Mesendoderm (in vitro differentiated cells): ENCODE results near the gene BDP1. TPM values are rescaled to one million over a fixed set of nuclear protein-coding genes. Genes with fewer than 3 reads are reported as not detected.
A peak's percentile ranks its signal among the peaks of the same experiment; 100 is the strongest.
"Not testable (repeated sequence)": the region's sequence is repeated elsewhere in the genome, so short reads cannot be mapped to it uniquely, and the experiment has no call there.

Source experiments
- DNase-seq: peaks from one replicate; pipeline ENCODE4 v3.0.0; 2013
- H2AK5ac ChIP-seq: 2 replicates; pipeline ENCODE4 v1.6.1; 2013; ENCODE audit warnings: low read length, inconsistent platforms
- H2BK120ac ChIP-seq: 2 replicates; pipeline ENCODE4 v1.6.1; 2013; ENCODE audit warnings: low read depth, mild to moderate bottlenecking, low read length, moderate library complexity, mixed read lengths
- H2BK15ac ChIP-seq: replicated peaks from 2 replicates; pipeline ENCODE4 v1.6.1; 2013; ENCODE audit warnings: low read depth, mild to moderate bottlenecking, moderate library complexity
- H2BK5ac ChIP-seq: 2 replicates; pipeline ENCODE4 v1.6.1; 2013; ENCODE audit warnings: low read length, inconsistent platforms
- H3K18ac ChIP-seq: 2 replicates; pipeline ENCODE4 v1.6.1; 2013; ENCODE audit warnings: mild to moderate bottlenecking, low read length, mixed read lengths
- H3K23ac ChIP-seq: one replicate; pipeline ENCODE4 v1.6.1; 2013; ENCODE audit warnings: low read length
- H3K27ac ChIP-seq: 2 replicates; pipeline ENCODE4 v1.5.1; 2013; ENCODE audit warnings: low read depth, mild to moderate bottlenecking, inconsistent platforms, low read length, moderate library complexity
- H3K27me3 ChIP-seq: 2 replicates; pipeline ENCODE4 v1.6.1; 2013; ENCODE audit warnings: low read length, control low read depth, mild to moderate bottlenecking, inconsistent platforms; ENCODE audit not compliant: insufficient read depth, poor library complexity
- H3K36me3 ChIP-seq: 2 replicates; pipeline ENCODE4 v1.6.1; 2013; ENCODE audit warnings: low read length, inconsistent platforms; ENCODE audit not compliant: control insufficient read depth, insufficient read depth
- H3K4ac ChIP-seq: one replicate; pipeline ENCODE4 v1.6.1; 2013; ENCODE audit warnings: low read depth, mild to moderate bottlenecking, low read length, moderate library complexity
- H3K4me1 ChIP-seq: 2 replicates; pipeline ENCODE4 v1.6.1; 2013; ENCODE audit warnings: low read depth, low read length, inconsistent platforms; ENCODE audit not compliant: control insufficient read depth
- H3K4me2 ChIP-seq: 2 replicates; pipeline ENCODE4 v1.6.1; 2013; ENCODE audit warnings: low read length
- H3K4me3 ChIP-seq: 2 replicates; pipeline ENCODE4 v1.5.1; 2013; ENCODE audit warnings: mild to moderate bottlenecking, low read length
- H3K56ac ChIP-seq: one replicate; pipeline ENCODE4 v1.6.1; 2013; ENCODE audit warnings: low read length
- H3K79me1 ChIP-seq: 2 replicates; pipeline ENCODE4 v1.6.1; 2013; ENCODE audit warnings: low read length, inconsistent platforms
- H3K79me2 ChIP-seq: 2 replicates; pipeline ENCODE4 v1.6.1; 2013; ENCODE audit warnings: mild to moderate bottlenecking, low read length; ENCODE audit not compliant: control insufficient read depth, insufficient read depth
- H3K9ac ChIP-seq: 2 replicates; pipeline ENCODE4 v1.6.1; 2013; ENCODE audit warnings: low read length, inconsistent platforms
- H4K5ac ChIP-seq: one replicate; pipeline ENCODE4 v1.6.1; 2013; ENCODE audit warnings: low read length
- H4K8ac ChIP-seq: one replicate; pipeline ENCODE4 v1.6.1; 2013; ENCODE audit warnings: low read depth, mild to moderate bottlenecking, control low read depth, low read length, moderate library complexity
- whole genome bisulfite sequencing: extraction: QIAGEN DNeasy Blood & Tissue Kit; methylation state at CpG from one replicate; pipeline ENCODE4 v1.1.7; 2013; ENCODE audit warnings: low lambda C conversion rate, missing lambda C conversion rate; ENCODE audit not compliant: insufficient coverage; ENCODE audit errors: extremely low coverage; 5-methylcytosine and 5-hydroxymethylcytosine counted together
- polyA plus RNA-seq, 2 experiments: library from polyadenylated mRNA; stranded (reverse); fragments of 200-250 nt; gene quantifications; one replicate each; pipeline ENCODE4 v1.2.3, GENCODE V29; 2013

Gene BDP1, protein sequence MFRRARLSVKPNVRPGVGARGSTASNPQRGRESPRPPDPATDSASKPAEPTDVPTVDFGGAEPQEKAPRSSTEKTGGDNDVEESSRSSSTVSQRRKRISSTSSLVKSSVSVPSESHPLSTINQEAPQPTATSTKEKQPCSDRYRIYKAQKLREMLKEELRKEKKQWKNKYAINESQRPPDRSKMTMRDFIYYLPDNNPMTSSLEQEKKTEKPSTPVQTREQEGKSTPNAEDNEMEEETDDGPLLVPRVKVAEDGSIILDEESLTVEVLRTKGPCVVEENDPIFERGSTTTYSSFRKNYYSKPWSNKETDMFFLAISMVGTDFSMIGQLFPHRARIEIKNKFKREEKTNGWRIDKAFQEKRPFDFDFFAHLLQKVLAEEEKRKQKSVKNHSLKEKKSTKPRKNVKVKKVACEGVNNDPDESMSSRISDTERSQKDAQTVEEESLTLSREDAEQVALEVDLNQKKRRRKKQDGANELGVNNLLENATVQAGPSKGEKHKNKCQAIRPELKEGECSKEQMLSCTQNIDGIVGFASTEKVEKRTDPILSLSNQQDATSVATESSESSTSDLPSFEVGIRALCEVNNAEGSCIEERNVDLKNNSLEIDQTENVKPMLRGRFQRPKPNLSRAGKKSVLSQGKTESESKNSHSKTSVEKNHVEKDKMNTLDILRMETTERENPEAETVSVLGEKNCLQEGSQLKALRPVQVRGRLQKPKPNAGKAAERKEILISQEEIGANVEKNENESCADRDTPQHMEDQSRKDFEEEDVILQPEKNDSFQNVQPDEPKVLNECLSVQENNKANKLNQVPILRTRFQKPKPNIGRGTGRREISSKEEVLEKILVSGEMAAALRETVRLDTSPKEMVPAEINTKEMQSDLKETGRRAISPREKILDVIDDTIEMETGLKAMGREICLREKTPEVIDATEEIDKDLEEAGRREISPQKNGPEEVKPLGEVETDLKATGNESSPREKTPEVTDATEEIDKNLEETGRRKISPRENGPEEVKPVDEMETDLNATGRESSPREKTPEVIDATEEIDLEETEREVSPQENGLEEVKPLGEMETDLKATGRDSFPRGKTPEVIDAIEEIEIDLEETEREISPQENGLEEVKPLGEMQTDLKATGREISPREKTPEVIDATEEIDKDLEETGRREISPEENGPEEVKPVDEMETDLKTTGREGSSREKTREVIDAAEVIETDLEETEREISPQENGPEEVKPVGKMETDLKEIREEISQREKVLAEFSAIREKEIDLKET (N-terminal part only)
- 15.7 TPM for polyA plus RNA-seq (2013, experiment 1 of 2)
- 15.1 TPM for polyA plus RNA-seq (2013, experiment 2 of 2)

DNA sequence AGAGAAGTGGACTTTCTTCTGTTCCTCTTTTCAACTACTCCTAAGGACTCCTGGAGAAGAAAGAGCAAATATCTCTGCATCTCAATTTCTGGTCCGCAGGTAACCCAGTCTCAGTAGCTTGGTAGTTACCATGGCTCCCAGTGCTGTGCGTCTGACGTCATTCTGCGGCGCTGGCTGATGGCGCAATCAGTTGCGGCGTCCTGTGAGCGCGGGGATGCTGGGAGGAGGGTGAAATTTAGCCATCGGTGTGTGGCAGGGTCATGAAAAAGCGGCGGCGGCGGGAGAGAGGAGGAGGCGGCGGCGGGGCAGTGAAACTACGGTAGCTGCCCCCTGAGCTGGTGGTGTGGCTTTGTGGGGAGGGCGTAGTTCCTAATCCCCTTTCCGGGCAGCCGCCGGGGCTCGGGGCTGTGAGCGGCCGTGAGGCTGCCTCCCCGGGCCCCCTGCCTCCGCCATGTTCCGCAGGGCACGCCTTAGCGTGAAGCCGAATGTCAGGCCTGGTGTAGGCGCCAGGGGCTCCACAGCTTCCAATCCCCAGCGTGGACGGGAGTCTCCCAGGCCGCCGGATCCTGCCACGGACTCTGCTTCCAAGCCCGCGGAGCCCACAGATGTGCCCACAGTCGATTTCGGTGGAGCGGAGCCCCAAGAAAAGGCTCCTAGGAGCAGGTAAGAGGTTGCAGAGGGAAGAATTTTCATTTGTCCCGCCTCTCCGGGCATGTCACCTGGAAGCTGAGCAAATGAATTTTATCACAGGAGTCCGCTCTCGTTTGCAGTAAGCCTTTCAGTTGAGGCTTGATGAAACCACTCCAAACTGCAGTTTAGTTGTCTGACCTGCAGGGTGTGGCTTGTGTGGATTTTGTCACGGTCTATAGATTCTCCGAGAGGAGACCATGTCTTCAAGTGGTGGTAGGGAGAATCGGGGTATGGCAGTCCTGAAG lies at the start of gene BDP1:
Gene BDP1 (plus strand): TSS at position 225 of the 935 bp plus-strand sequence. CDS start 227 bp downstream, at position 452.
- no peaks in the 10 kb centered on the region for H3K36me3 ChIP-seq
- no peaks in the 10 kb centered on the region for H3K79me1 ChIP-seq
- peak; percentile 98 for DNase-seq
- H2BK15ac ChIP-seq, result no peak within 1 kb of the TSS
- H3K4ac ChIP-seq, result peak within 1 kb of the TSS; percentile 65
- H2BK5ac ChIP-seq, result no peak within 1 kb of the TSS
- H3K23ac ChIP-seq, result peak within 1 kb of the TSS; percentile 24
- H3K4me1 ChIP-seq, result no peaks in the 10 kb centered on the region
- peak within 1 kb of the TSS; percentile 97 for H3K4me3 ChIP-seq
- no peaks in the 10 kb centered on the region for H3K27me3 ChIP-seq
- H4K8ac ChIP-seq, result no peak within 1 kb of the TSS
- H3K9ac ChIP-seq, result peak within 1 kb of the TSS; percentile 97
- no CpG with 5 or more reads among the region's 50 CpGs for WGBS
- H3K27ac ChIP-seq, result peak within 1 kb of the TSS; percentile 71
- peak within 1 kb of the TSS; percentile 95 for H3K56ac ChIP-seq
- H3K18ac ChIP-seq, result peak within 1 kb of the TSS; percentile 95
- H2AK5ac ChIP-seq, result no peak within 1 kb of the TSS
- no peak within 1 kb of the TSS for H2BK120ac ChIP-seq
- H3K4me2 ChIP-seq, result peak within 1 kb of the TSS; percentile 83
- H4K5ac ChIP-seq, result no peak within 1 kb of the TSS
- peaks cover 20% of the 10 kb centered on the region for H3K79me2 ChIP-seq

DNA sequence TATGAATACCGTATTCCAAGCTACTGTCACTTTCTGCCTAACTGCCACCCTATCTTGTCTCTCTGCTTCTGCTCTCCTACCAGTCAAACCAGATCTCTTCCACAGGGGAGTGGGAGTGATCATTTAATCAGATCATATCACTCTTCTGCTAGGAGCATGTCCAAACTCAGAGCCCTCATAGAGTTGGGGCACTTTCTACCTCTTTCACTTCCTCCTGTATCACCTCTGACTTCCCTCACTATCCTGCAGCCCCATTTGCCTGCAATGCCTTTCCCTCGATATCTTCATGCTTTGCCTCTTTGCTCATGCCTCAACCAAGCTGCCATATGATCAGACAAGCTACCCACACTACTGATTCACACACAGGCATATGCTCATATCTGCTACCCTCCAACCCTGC lies 45.4 kb upstream of the BDP1 start:
- not testable (repeated sequence) for H3K4me2 ChIP-seq, H2BK15ac ChIP-seq

DNA sequence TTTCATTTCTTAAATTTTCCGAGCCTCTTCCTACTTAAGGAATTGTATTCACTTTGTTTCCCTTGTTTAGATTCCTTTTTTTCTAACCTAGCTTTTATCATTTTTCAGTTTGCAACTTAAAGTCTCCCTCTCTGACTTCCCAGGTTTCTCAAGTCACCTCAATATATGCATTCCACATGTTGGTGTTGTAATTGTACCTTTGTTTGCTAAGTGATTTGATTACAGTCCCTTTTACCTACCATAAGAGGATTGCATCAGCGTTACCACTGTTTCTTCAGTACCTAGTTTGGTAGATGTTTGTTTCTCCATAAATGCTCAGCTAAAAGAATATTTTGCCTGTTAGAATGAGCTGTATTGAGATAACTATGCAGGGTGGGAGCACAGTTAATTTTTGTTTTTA lies 39.8 kb upstream of the BDP1 start:
- H2AK5ac ChIP-seq, H3K23ac ChIP-seq, H3K4me2 ChIP-seq, H3K79me2 ChIP-seq, H3K36me3 ChIP-seq, H3K79me1 ChIP-seq, H4K5ac ChIP-seq, H2BK15ac ChIP-seq, H3K4me3 ChIP-seq, H3K27me3 ChIP-seq, H3K4ac ChIP-seq, H3K4me1 ChIP-seq, H3K27ac ChIP-seq, H2BK120ac ChIP-seq, H3K18ac ChIP-seq, H2BK5ac ChIP-seq, H3K9ac ChIP-seq, H4K8ac ChIP-seq, H3K56ac ChIP-seq: not testable (repeated sequence)
- peak; percentile 43 for DNase-seq
- no CpG with 5 or more reads among the region's 2 CpGs for WGBS

More for the DNA sequence above, 45.4 kb upstream of the BDP1 start:
- not testable (repeated sequence) for H4K5ac ChIP-seq, H3K18ac ChIP-seq, H3K4me1 ChIP-seq, H3K79me1 ChIP-seq, H3K9ac ChIP-seq, H3K23ac ChIP-seq, H3K79me2 ChIP-seq, H4K8ac ChIP-seq, H2BK5ac ChIP-seq, H3K56ac ChIP-seq, H2AK5ac ChIP-seq, H3K4ac ChIP-seq, H3K36me3 ChIP-seq, H3K4me3 ChIP-seq, H3K27ac ChIP-seq, H2BK120ac ChIP-seq, H3K27me3 ChIP-seq
- DNase-seq, result peak; percentile 11
- WGBS, result no CpG with 5 or more reads among the region's 2 CpGs

DNA sequence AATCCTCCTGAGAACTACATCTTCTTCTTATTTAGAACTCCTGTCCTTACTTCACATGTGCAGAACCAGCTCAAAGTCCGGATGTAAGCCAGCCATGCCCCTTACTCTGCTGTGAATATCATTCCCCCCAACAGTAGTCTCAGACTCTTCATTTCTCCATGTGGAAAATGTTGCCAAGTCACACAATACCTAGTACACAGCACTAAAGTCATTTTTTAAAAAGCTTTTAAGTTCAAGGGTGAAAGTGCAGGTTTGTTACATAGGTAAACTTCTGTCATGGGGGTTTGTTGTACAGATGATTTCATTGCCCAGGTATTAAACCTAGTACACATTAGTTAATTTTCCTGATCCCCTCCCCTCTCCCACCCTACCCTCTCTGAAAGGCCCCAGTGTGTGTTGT lies 37.4 kb upstream of the BDP1 start:
- not testable (repeated sequence) for H3K4me2 ChIP-seq, H3K27ac ChIP-seq, H3K4me3 ChIP-seq, DNase-seq, H3K18ac ChIP-seq, H3K56ac ChIP-seq, H4K5ac ChIP-seq, H3K23ac ChIP-seq, H3K9ac ChIP-seq, H2BK120ac ChIP-seq, H3K36me3 ChIP-seq, H2BK15ac ChIP-seq, H2AK5ac ChIP-seq, H2BK5ac ChIP-seq, H3K79me1 ChIP-seq, H3K4ac ChIP-seq, H3K4me1 ChIP-seq, H4K8ac ChIP-seq, H3K79me2 ChIP-seq, H3K27me3 ChIP-seq
- WGBS, result no CpG with 5 or more reads among the region's 1 CpG

DNA sequence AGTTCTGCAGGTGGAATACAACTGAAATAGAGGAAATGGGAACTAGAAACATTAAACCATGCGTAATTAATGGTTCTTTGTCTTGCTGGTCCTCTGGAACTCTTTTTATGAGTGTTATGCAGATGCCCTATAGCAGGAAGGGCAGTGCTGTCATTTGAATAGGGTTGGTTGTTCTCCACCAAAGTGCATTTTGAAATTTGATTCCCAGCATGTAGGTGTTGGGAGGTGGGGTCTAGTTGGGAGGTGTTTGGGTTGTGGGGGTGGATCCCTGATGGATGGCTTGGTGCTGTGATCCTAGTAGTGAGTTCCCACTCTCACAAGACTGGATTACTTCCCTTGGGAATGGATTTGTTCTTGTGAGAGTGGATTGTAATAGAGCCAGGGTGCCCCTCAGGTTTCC lies 34.2 kb upstream of the BDP1 start:
- H3K27me3 ChIP-seq, H3K4ac ChIP-seq, H3K23ac ChIP-seq, H3K79me1 ChIP-seq, H3K79me2 ChIP-seq, H3K56ac ChIP-seq, H4K8ac ChIP-seq, H3K27ac ChIP-seq, H2AK5ac ChIP-seq, H2BK120ac ChIP-seq, H3K4me3 ChIP-seq, H3K4me1 ChIP-seq, DNase-seq, H3K18ac ChIP-seq, H2BK15ac ChIP-seq, H3K9ac ChIP-seq, H2BK5ac ChIP-seq, H3K36me3 ChIP-seq, H4K5ac ChIP-seq, H3K4me2 ChIP-seq: not testable (repeated sequence)
- no CpG with 5 or more reads among the region's 1 CpG for WGBS
